ENCODE measurements around the gene RGS3. TPM values are rescaled to one million over a fixed set of nuclear protein-coding genes. Genes with fewer than 3 reads are reported as not detected.

The RGS3 gene
- total and polyA plus RNA-seq, 2 of the 13 experiments (the other 11 are each of a cell fraction or from before 2014, with no cell fraction given): 17.1 to 28.8 TPM

- TF ChIP-seq ZNF556 (CRISPR knock-in tag; IDR thresholded peaks at IDR 0.05; ENCODE audit: borderline replicate concordance) (peak; percentile 79; the same call in 1 of the 2 replicates), JUNB (CRISPR knock-in tag; IDR thresholded peaks at IDR 0.05; ENCODE audit: borderline replicate concordance) (no peak), RELA (CRISPR knock-in tag; IDR thresholded peaks at IDR 0.05) (no peak), ZNF552 (CRISPR knock-in tag; IDR thresholded peaks at IDR 0.05; ENCODE audit: borderline replicate concordance) (no peak), NFYB (CRISPR knock-in tag; IDR thresholded peaks at IDR 0.05) (no peak), GABPB1 (CRISPR knock-in tag; IDR thresholded peaks at IDR 0.05) (peak; percentile 50), FOXC1 (CRISPR knock-in tag; IDR thresholded peaks at IDR 0.05; ENCODE audit: borderline replicate concordance) (no peak; the same call in 1 of the 2 replicates), ARID2 (CRISPR knock-in tag; IDR thresholded peaks at IDR 0.05; ENCODE audit: borderline replicate concordance) (no peak; the same call in 1 of the 2 replicates), ZNF549 (CRISPR knock-in tag; IDR thresholded peaks at IDR 0.05) (no peak), KLF13 (CRISPR knock-in tag; IDR thresholded peaks at IDR 0.05) (0 out of 2 replicates have a peak, but pooled peaks have one; percentile 52), ZSCAN30 (CRISPR knock-in tag; IDR thresholded peaks at IDR 0.05) (no peak), XRCC5 (optimal IDR thresholded peaks at IDR 0.05; ENCODE audit: low read length) (no peak), RNF2 (conservative IDR thresholded peaks at IDR 0.05; ENCODE audit: low read depth) (no peak), TOPORS (CRISPR knock-in tag; IDR thresholded peaks at IDR 0.05) (no peak), FIP1L1 (IDR thresholded peaks at IDR 0.05; ENCODE audit: borderline replicate concordance, insufficient read depth, low read depth, low read length) (no peak), THYN1 (CRISPR knock-in tag; IDR thresholded peaks at IDR 0.05; ENCODE audit: borderline replicate concordance, low read depth) (no peak), BHLHE40 (IDR thresholded peaks at IDR 0.05; ENCODE audit: low read length) (no peak), AGO2 (optimal IDR thresholded peaks at IDR 0.05; ENCODE audit: low read depth, low read length) (no peak), KLF9 (CRISPR knock-in tag; IDR thresholded peaks at IDR 0.05; ENCODE audit: low read depth) (no peak), ZSCAN31 (CRISPR knock-in tag; IDR thresholded peaks at IDR 0.05; ENCODE audit: low read depth) (no peak), ZNF569 (CRISPR knock-in tag; IDR thresholded peaks at IDR 0.05; ENCODE audit: borderline replicate concordance) (no peak), MIER2 (CRISPR knock-in tag; IDR thresholded peaks at IDR 0.05) (no peak)
- TF ChIP-seq, protein P1, sequence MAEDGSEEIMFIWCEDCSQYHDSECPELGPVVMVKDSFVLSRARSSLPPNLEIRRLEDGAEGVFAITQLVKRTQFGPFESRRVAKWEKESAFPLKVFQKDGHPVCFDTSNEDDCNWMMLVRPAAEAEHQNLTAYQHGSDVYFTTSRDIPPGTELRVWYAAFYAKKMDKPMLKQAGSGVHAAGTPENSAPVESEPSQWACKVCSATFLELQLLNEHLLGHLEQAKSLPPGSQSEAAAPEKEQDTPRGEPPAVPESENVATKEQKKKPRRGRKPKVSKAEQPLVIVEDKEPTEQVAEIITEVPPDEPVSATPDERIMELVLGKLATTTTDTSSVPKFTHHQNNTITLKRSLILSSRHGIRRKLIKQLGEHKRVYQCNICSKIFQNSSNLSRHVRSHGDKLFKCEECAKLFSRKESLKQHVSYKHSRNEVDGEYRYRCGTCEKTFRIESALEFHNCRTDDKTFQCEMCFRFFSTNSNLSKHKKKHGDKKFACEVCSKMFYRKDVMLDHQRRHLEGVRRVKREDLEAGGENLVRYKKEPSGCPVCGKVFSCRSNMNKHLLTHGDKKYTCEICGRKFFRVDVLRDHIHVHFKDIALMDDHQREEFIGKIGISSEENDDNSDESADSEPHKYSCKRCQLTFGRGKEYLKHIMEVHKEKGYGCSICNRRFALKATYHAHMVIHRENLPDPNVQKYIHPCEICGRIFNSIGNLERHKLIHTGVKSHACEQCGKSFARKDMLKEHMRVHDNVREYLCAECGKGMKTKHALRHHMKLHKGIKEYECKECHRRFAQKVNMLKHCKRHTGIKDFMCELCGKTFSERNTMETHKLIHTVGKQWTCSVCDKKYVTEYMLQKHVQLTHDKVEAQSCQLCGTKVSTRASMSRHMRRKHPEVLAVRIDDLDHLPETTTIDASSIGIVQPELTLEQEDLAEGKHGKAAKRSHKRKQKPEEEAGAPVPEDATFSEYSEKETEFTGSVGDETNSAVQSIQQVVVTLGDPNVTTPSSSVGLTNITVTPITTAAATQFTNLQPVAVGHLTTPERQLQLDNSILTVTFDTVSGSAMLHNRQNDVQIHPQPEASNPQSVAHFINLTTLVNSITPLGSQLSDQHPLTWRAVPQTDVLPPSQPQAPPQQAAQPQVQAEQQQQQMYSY (CRISPR knock-in tag; IDR thresholded peaks at IDR 0.05): no peak
- TF ChIP-seq, protein P2, sequence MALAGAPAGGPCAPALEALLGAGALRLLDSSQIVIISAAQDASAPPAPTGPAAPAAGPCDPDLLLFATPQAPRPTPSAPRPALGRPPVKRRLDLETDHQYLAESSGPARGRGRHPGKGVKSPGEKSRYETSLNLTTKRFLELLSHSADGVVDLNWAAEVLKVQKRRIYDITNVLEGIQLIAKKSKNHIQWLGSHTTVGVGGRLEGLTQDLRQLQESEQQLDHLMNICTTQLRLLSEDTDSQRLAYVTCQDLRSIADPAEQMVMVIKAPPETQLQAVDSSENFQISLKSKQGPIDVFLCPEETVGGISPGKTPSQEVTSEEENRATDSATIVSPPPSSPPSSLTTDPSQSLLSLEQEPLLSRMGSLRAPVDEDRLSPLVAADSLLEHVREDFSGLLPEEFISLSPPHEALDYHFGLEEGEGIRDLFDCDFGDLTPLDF (CRISPR knock-in tag; IDR thresholded peaks at IDR 0.05): no peak
- TF ChIP-seq, protein P3, sequence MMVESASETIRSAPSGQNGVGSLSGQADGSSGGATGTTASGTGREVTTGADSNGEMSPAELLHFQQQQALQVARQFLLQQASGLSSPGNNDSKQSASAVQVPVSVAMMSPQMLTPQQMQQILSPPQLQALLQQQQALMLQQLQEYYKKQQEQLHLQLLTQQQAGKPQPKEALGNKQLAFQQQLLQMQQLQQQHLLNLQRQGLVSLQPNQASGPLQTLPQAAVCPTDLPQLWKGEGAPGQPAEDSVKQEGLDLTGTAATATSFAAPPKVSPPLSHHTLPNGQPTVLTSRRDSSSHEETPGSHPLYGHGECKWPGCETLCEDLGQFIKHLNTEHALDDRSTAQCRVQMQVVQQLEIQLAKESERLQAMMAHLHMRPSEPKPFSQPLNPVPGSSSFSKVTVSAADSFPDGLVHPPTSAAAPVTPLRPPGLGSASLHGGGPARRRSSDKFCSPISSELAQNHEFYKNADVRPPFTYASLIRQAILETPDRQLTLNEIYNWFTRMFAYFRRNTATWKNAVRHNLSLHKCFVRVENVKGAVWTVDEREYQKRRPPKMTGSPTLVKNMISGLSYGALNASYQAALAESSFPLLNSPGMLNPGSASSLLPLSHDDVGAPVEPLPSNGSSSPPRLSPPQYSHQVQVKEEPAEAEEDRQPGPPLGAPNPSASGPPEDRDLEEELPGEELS (CRISPR knock-in tag; IDR thresholded peaks at IDR 0.05): peak; percentile 67
Observed at GRCh38 chr9:113609562-113610318, 146.2 kb downstream of the RGS3 start (continued).
